ENCODE data around the gene EPHA5. TPM values are rescaled to one million over a fixed set of nuclear protein-coding genes. Genes with fewer than 3 reads are reported as not detected.

Gene EPHA5
- total RNA-seq, 1 experiment from 2014 or later, result 0.04 TPM

DNA sequence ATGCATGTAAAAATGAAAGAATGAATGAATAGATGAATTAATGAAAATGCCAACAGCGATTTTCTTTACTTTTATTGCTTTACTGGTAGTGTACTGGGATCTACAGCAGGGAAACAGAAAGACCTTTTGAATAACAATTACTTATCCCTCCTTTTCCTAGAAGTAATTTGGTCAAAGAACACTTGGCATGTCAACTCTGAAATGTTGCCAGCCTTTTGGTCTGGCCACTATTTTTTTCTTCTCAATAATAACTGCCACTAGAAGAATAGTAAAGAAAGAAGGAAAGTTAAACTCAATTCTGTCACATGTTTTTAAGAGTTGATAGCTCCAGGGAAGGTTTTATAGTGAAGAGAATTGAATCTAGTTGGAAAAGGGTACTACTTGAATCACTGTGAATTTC, 52.9 kb downstream of the EPHA5 start (continued):
- TF ChIP-seq ZNF396 (CRISPR knock-in tag; IDR thresholded peaks at IDR 0.05; ENCODE audit: borderline replicate concordance), result no peak
- no peak for TF ChIP-seq CREB1 (CRISPR knock-in tag; IDR thresholded peaks at IDR 0.05)
- TF ChIP-seq MYBL2 (CRISPR knock-in tag; IDR thresholded peaks at IDR 0.05), result no peak
- TF ChIP-seq CDX4 (CRISPR knock-in tag; IDR thresholded peaks at IDR 0.05; ENCODE audit: borderline replicate concordance), result no peak
- TF ChIP-seq, protein P1, sequence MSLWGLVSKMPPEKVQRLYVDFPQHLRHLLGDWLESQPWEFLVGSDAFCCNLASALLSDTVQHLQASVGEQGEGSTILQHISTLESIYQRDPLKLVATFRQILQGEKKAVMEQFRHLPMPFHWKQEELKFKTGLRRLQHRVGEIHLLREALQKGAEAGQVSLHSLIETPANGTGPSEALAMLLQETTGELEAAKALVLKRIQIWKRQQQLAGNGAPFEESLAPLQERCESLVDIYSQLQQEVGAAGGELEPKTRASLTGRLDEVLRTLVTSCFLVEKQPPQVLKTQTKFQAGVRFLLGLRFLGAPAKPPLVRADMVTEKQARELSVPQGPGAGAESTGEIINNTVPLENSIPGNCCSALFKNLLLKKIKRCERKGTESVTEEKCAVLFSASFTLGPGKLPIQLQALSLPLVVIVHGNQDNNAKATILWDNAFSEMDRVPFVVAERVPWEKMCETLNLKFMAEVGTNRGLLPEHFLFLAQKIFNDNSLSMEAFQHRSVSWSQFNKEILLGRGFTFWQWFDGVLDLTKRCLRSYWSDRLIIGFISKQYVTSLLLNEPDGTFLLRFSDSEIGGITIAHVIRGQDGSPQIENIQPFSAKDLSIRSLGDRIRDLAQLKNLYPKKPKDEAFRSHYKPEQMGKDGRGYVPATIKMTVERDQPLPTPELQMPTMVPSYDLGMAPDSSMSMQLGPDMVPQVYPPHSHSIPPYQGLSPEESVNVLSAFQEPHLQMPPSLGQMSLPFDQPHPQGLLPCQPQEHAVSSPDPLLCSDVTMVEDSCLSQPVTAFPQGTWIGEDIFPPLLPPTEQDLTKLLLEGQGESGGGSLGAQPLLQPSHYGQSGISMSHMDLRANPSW (CRISPR knock-in tag; conservative IDR thresholded peaks at IDR 0.05; ENCODE audit: low read depth), result no peak
- no peak for TF ChIP-seq ETV6 (CRISPR knock-in tag; IDR thresholded peaks at IDR 0.05)
- TF ChIP-seq SOX15 (CRISPR knock-in tag; IDR thresholded peaks at IDR 0.05), result no peak
- TF ChIP-seq ZNF423 (CRISPR knock-in tag; IDR thresholded peaks at IDR 0.05), result no peak
- TF ChIP-seq GRHL2 (CRISPR knock-in tag; IDR thresholded peaks at IDR 0.05; ENCODE audit: insufficient replicate concordance, severe bottlenecking), result no peak
- TF ChIP-seq, protein P2, sequence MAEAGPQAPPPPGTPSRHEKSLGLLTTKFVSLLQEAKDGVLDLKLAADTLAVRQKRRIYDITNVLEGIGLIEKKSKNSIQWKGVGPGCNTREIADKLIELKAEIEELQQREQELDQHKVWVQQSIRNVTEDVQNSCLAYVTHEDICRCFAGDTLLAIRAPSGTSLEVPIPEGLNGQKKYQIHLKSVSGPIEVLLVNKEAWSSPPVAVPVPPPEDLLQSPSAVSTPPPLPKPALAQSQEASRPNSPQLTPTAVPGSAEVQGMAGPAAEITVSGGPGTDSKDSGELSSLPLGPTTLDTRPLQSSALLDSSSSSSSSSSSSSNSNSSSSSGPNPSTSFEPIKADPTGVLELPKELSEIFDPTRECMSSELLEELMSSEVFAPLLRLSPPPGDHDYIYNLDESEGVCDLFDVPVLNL (CRISPR knock-in tag; IDR thresholded peaks at IDR 0.05; ENCODE audit: borderline replicate concordance, low read depth), result no peak
- TF ChIP-seq, protein P3, sequence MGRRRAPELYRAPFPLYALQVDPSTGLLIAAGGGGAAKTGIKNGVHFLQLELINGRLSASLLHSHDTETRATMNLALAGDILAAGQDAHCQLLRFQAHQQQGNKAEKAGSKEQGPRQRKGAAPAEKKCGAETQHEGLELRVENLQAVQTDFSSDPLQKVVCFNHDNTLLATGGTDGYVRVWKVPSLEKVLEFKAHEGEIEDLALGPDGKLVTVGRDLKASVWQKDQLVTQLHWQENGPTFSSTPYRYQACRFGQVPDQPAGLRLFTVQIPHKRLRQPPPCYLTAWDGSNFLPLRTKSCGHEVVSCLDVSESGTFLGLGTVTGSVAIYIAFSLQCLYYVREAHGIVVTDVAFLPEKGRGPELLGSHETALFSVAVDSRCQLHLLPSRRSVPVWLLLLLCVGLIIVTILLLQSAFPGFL (CRISPR knock-in tag; IDR thresholded peaks at IDR 0.05; ENCODE audit: borderline replicate concordance), result no peak

- Mint-ChIP-seq H3K9me3 (no peaks in the 10 kb centered on the region), H3K4me1 (0 out of 2 replicates have a peak, but pooled peaks cover 2% of the 10 kb centered on the region), H3K36me3 (no peaks in the 10 kb centered on the region), H3K27ac (no peak overlapping the region), H3K4me3 (no peak overlapping the region), H3K27me3 (ENCODE audit: low read depth) (no peaks in the 10 kb centered on the region)
- ChIA-PET CTCF (no interaction called here), POLR2A (no interaction called here)
- ATAC-seq, result no peak
- TF ChIP-seq ETV6 (CRISPR knock-in tag; IDR thresholded peaks at IDR 0.05) (no peak), NFYB (CRISPR knock-in tag; conservative IDR thresholded peaks at IDR 0.05; ENCODE audit: low read depth) (no peak), ZNF396 (CRISPR knock-in tag; IDR thresholded peaks at IDR 0.05; ENCODE audit: borderline replicate concordance) (no peak), USF2 (CRISPR knock-in tag; IDR thresholded peaks at IDR 0.05) (no peak)
- DNase-seq (ENCODE audit: low spot score), result no peak
Measured at GRCh38 chr4:65604515-65604914, 65.8 kb downstream of the EPHA5 start.

GRCh38 chr4:65600656-65601055, 69.6 kb downstream of the EPHA5 start:
- Mint-ChIP-seq H3K4me3 (no peak overlapping the region), H3K36me3 (no peaks in the 10 kb centered on the region), H3K4me1 (0 out of 2 replicates have a peak, but pooled peaks cover 2% of the 10 kb centered on the region), H3K27ac (no peak overlapping the region), H3K9me3 (no peaks in the 10 kb centered on the region), H3K27me3 (ENCODE audit: low read depth) (no peaks in the 10 kb centered on the region)
- DNase-seq (ENCODE audit: low spot score) (no peak), ATAC-seq (no peak)
- ChIA-PET POLR2A (no interaction called here), CTCF (no interaction called here)
- TF ChIP-seq CDX4 (CRISPR knock-in tag; IDR thresholded peaks at IDR 0.05; ENCODE audit: borderline replicate concordance), result no peak
- no peak for TF ChIP-seq TCF7 (CRISPR knock-in tag; IDR thresholded peaks at IDR 0.05; ENCODE audit: low read depth)
- TF ChIP-seq E2F1 (CRISPR knock-in tag; IDR thresholded peaks at IDR 0.05), result no peak
- TF ChIP-seq OVOL2 (CRISPR knock-in tag; IDR thresholded peaks at IDR 0.05; ENCODE audit: borderline replicate concordance), result no peak
- TF ChIP-seq, protein P4, sequence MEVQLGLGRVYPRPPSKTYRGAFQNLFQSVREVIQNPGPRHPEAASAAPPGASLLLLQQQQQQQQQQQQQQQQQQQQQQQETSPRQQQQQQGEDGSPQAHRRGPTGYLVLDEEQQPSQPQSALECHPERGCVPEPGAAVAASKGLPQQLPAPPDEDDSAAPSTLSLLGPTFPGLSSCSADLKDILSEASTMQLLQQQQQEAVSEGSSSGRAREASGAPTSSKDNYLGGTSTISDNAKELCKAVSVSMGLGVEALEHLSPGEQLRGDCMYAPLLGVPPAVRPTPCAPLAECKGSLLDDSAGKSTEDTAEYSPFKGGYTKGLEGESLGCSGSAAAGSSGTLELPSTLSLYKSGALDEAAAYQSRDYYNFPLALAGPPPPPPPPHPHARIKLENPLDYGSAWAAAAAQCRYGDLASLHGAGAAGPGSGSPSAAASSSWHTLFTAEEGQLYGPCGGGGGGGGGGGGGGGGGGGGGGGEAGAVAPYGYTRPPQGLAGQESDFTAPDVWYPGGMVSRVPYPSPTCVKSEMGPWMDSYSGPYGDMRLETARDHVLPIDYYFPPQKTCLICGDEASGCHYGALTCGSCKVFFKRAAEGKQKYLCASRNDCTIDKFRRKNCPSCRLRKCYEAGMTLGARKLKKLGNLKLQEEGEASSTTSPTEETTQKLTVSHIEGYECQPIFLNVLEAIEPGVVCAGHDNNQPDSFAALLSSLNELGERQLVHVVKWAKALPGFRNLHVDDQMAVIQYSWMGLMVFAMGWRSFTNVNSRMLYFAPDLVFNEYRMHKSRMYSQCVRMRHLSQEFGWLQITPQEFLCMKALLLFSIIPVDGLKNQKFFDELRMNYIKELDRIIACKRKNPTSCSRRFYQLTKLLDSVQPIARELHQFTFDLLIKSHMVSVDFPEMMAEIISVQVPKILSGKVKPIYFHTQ (CRISPR knock-in tag; IDR thresholded peaks at IDR 0.05), result no peak
- no peak for TF ChIP-seq HMGXB4 (CRISPR knock-in tag; IDR thresholded peaks at IDR 0.05)
- no peak for TF ChIP-seq ZMAT4 (CRISPR knock-in tag; IDR thresholded peaks at IDR 0.05)

Measured in WTC11 (cell line).